ENCODE results near the gene NRP1.

- no peak for TF ChIP-seq CTCF (conservative IDR thresholded peaks at IDR 0.05; ENCODE audit: low read depth, low read length)
- TF ChIP-seq EZH2 (IDR thresholded peaks at IDR 0.05; ENCODE audit: low read length, unreplicated experiment), result no peak
- no peak for TF ChIP-seq EZH2phosphoT487 (IDR thresholded peaks at IDR 0.05; ENCODE audit: borderline replicate concordance, low read length)
Observed at GRCh38 chr10:33199731-33200232, 134.7 kb downstream of the NRP1 start.

Data from PC-3 (cell line).